HG03103 (cell line): ENCODE measurements around the gene TMED10.
"Not testable (repeated sequence)": the region's sequence is repeated elsewhere in the genome, so short reads cannot be mapped to it uniquely, and the experiment has no call there.

ENCODE experiments used
- ATAC-seq: cut with Tn5 transposase; IDR thresholded peaks from one replicate; pipeline ENCODE4 v1.9.1; 2021; ENCODE audit warnings: low read depth; ENCODE audit not compliant: unreplicated experiment

Gene TMED10

GRCh38 chr14:75196064-75196463 lies 19.7 kb upstream of the TMED10 start:
- no peak for ATAC-seq

GRCh38 chr14:75191100-75191499 lies 14.7 kb upstream of the TMED10 start:
- ATAC-seq: no peak

GRCh38 chr14:75190023-75190422 lies 13.6 kb upstream of the TMED10 start:
- no peak for ATAC-seq

- ATAC-seq: no peak
Observed at GRCh38 chr14:75188520-75189268, 12.3 kb upstream of the TMED10 start.

GRCh38 chr14:75188086-75188485 lies 11.7 kb upstream of the TMED10 start:
- no peak for ATAC-seq

DNA sequence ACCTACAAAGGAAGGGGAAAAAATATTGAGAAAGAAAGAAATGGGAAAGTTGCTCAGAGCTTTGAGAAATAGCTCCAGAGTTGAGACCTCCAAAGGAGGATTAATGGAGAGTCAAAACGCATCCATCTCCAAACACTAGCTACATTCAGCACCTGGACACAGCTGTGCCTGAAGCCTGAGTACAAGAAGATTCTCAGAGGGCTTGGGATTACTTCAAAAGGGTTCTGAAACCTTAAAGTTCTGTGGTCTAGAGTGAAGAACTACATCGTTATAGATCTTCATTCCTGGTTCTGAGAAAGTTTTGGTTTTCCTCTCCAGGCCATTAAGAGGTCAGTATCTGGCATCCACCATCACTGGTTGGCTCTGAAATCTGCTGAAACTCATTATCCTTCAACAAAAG lies 10.5 kb upstream of the TMED10 start:
- no peak for ATAC-seq

GRCh38 chr14:75185251-75186040 lies 9.0 kb upstream of the TMED10 start:
- ATAC-seq: no peak

- peak; percentile 55 for ATAC-seq
Observed at GRCh38 chr14:75184492-75184891, 8.1 kb upstream of the TMED10 start.

- ATAC-seq: no peak
Observed at GRCh38 chr14:75184039-75184438, 7.6 kb upstream of the TMED10 start.

- no peak for ATAC-seq
Observed at GRCh38 chr14:75183225-75183624, 6.8 kb upstream of the TMED10 start.

DNA sequence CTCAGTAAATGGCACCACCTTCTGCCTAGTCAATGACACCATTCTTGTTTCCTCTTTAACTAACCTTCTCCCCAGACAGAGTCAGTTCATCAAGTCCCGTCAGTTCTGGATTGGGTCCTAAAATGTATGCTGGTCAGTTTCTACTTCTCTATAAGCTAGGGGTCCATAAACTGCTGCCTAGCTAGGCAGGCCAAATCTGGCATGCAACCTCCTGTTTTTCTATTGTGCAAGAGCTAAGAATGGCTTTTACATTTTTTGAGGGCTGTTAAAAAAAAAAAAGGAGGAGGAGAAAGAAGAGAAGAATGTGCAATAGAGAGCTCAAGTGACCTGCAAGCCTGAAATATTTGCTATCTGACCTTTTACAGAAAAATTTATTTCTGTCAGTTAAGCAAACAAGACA lies 6.4 kb upstream of the TMED10 start:
- no peak for ATAC-seq

DNA sequence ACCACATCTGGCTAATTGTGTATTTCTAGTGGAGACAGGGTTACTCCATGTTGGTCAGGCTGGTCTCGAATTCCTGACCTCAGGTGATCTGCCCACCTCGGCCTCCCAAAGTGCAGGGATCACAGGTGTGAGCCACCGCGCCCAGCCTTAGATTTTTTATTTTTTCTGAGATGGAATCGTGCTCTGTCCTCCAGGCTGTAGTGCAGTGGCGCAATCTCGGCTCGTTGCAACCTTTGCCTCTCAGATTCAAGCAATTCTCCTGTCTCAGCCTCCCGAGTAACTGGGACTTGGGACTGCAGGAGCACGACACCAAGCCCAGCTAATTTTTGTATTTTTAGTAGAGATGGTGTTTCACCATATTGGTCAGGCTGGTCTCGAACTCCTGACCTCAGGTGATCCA lies 5.8 kb upstream of the TMED10 start:
- not testable (repeated sequence) for ATAC-seq

- ATAC-seq: no peak
Observed at GRCh38 chr14:75181293-75182062, 5.1 kb upstream of the TMED10 start.

DNA sequence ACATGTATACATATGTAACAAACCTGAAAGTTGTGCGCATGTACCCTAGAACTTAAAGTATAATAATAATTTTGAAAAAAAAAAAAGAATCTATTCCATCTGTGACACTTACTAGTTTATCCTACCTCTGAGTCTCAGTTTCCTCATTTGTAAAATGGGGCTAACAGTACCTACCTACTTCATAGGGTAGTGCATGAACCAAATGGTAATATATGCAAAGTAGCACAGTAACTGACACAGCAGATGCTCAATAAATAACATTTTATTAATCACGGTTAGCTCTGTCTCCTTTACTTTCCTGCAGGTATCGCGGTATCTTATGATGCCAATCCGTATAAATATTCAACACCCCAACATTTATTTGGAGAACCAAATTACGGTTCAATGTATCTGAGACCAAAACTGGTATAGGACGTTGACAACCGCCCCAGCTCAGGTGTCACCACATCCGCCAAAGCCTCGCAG lies 703 bp downstream of the TMED10 start:
- no peak for ATAC-seq

DNA sequence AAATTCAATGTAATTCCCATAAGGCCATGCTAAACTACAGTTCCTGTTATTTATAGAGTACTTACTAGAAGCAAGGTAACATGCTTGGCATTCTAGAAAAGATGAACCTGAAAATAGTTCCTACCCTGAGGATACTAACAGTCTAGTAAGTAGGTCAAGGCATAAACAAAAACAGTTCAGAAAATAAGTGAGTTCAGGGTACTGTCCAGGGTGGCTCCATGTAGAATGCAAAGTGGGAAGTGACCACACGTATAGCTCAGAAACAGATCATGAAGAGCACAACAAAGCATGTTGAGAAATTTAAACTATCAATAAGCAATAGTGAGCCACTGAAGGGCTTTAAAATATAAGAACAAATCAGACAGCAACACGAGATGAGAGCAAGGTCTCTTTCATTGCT lies 2.3 kb downstream of the TMED10 start:
- ATAC-seq: no peak

- ATAC-seq: no peak
Observed at GRCh38 chr14:75170772-75171171, 5.6 kb downstream of the TMED10 start.

GRCh38 chr14:75168586-75169335 lies 7.7 kb downstream of the TMED10 start:
- ATAC-seq: no peak

DNA sequence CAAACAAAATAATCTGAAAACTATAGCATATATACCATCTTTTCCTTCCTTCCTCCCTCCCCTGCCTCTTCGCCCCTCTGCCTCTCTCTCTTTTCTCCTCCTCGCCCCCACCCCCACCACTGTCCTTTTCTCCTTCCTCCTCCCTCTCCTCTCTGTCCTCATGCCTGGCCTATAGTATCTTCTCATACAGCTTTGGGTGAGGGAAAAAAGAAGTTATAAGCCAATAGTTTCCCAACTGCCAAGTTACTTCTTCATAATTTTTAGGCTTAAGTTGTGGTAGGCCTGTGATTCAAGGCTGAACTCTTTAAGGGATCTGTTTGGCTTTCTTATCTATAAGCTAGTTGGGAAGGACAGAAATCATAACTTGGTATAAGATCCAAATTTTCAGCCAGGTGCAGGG lies 9.1 kb downstream of the TMED10 start:
- ATAC-seq: no peak

GRCh38 chr14:75165586-75166391 lies 10.6 kb downstream of the TMED10 start:
- ATAC-seq: no peak

DNA sequence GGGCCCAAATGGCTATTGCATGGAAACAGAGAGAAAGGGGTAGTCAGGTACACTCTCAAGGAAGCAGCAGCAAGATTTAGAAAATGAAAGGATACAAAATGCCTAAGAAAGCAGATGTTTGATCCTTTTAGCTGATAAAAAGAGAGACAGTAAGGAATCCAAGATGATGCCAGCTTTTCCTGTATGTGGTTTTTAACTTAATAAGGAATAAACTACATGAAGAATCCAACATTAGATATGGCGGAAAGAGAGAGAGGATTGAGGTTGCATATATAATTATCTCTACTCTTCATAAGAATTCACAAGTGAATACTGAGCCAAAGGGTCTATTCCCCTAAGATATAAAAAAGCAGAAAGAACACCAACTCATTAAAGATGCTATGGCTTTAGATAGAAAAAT lies 11.6 kb downstream of the TMED10 start:
- ATAC-seq: no peak
